ENCODE results near the gene HK3.

Gene HK3

DNA sequence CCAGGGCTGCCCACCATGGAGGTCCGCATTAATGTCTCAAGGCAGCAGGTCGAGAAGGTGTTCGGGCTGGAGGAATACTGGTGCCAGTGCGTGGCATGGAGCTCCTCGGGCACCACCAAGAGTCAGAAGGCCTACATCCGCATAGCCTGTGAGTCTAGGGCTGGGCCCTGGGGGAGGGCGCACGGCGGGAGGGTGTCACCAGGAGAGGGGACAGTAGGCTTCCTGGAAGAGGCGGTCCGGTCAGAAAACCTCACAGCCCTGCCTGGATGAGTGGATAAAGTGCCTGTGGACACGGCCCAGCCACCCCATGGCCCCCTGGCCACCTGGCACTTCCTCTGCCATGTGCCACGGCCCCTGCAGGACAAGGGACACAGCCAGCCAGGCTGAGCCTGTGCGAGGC is 31.0 kb downstream of the HK3 start:
- no peak for DNase-seq

DNA sequence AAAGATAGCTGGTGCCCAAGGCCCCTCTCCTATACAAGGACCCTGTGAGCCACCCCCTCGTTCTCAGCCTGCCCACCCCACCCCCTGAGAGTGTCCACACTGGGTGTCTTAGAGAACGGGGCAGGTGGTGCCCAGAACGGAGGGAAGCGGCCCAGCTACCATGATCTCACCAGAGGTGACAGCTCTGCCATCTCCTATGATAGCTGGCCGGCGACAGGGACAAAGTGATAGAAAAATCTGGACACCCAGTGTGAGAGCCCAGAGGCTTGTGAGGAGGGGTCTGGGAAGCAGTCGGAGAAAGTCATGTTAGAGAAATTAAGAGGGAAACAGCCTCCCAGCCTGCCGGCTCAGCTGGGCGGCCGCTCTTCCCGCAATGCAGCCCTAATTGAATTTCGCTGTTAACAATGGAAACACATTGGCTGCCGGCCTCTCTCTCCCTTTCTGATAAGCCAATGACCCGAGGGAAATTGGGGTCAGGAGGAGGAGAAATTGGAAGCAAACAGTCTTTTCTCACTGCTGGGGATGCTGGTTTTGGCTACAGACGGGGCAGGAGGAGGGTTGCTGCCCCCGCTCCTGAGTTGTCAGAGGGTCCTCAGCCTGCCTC is 32.3 kb downstream of the HK3 start:
- DNase-seq = no peak

DNA sequence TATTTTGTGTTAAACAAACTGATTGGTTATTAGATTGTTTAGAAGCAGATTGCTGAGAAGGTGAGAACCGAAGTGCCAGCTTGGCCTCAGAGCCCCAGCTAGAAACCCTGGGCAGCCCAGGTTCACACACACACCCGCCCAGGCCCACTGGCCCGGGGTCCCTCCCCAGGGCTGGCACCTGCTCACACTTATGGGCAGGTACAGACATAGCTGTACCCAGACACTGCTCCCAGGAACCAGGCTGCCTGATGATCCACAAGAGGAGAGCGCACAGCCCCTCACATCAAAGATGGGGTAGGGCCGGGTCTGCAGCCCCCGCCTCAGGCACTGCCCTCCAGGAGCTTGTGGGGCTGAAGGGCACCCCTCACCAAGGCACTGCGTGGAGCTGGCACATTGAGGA is 33.2 kb downstream of the HK3 start:
- DNase-seq = no peak

DNA sequence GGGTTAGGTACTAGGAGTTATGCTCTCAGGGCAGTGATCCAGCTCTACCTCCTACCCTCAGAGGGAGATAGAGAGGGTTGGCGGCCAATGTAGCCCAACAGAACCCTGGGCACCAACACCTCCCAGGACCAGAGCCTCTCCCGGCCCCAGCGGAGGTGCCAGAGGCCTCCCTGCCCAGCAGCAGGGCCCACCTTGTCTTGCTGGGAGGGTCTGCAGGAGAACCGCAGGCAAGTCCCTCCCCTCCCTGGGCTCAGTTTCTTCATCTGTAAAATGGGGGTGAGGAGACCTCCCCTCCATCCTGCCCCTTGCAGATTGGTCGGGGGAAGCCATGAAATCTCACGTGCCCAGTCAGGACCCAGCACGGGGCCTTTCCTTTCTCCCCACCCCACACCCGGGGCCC is 34.4 kb downstream of the HK3 start:
- DNase-seq = no peak

DNA sequence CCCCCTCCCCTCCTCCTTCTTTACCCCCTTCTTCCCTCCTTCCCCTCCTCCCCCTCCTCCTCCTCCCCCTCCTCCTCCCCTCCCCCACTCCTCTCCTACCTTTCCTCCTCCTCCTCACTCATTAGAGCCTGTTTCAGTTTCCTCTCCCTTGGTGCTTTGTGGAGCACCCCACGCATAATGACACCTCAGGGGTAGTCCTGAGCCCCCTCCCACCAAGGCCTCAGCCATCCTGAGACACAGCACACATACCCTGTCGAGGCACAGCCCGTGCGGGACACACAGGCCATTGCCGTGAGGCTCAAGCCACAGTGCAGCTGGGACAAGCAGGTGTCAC is 35.4 kb downstream of the HK3 start:
- DNase-seq = no peak

DNA sequence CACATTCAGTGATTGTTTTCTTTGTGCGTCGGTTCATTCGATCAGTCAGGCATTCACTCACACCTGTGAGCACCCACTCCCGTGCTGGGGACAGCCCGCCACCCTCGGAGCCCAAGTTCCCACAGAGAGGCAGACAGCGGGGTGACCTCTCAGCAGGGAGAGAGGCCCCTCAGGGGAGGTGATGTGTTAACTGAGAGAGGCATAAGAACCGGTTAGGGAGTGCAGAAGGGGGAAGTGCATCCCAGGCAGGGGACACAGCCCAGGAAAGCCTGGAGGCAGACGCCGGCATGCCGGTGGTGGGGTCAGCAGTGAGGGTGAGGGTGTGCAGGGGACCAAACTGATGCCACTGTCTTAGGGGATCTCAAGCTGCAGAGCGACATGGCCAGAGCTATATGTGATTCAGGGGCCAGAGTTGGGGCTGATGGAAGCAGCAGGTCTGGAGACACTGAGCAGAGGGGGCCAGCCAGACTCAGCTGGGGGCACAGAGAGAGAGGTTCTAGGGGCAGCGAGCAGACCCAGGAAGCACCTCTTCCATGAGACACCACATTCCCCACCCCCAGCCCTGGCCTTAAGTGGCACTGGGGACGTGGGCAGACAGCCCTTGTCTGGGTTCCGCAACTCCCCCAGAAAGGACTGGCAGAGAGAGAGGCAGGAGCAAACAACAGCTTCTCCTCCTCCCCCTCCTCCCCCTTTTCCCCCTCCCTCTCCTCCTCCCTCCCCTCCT is 35.9 kb downstream of the HK3 start:
- DNase-seq = no peak

DNA sequence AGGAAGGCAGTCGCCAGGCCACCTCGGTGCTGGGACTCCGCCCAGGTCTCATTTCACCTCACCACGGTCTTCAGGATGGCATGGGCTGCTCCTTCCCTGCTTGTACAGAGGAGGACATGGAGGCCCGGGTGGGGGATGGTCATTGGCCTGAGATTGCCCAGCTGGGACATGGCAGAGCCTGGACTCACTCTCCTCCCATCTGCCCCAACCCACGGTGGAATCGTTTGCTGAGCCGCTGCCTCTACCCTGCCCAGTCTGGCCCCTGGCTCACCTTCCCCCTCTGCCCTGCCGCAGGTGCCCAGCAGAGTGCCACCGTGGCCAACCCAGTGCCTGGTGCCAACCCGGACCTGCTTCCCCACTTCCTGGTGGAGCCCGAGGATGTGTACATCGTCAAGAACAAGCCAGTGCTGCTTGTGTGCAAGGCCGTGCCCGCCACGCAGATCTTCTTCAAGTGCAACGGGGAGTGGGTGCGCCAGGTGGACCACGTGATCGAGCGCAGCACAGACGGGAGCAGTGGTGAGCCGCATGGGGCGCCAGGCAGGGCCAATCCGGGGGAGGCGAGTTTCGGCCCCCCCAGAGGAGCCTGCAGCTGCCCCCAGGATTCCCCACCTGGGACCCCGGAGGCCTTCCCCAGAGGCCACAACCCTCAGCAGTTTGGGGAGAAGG is 36.7 kb downstream of the HK3 start:
- no peak for DNase-seq

DNA sequence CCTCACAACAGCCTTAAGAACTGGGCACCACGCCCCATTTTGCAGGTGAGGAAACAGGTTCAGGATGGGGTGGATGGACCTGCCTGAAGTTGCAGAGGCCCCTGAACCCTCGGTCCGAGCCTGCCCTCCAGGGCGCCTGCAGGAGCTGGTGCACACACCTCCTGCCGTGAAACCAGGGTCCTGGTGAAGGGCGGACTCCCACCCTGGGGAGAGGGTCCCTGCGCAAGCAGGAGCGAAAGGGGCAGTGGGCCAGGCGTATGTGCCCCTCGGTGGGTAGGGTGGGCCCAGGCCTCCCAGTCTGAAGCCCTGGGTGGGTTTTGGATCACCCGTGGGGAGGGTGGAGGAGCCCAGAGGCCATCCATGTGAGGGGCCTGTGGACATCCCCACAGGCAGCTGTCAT is 37.9 kb downstream of the HK3 start:
- no peak for DNase-seq

DNA sequence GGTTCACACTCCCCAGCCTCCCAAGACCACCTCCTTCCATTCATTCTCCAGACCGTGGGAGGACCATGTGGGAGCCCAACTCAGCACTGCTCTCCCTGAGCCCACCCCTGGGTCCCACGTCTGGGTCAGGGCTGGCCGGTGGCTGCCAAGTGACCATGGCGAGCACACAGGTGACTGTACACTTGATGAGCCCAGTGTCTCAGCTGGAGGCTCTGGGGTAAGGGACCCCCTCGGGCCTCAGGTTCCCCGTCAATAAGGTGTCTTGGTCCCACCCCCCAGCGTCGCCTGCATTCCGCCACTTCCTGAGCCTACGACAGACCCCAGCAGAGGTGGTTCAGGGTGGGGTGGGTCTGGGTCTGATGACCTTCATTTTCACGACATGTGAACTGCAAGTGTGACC is 38.8 kb downstream of the HK3 start:
- no peak for DNase-seq

DNA sequence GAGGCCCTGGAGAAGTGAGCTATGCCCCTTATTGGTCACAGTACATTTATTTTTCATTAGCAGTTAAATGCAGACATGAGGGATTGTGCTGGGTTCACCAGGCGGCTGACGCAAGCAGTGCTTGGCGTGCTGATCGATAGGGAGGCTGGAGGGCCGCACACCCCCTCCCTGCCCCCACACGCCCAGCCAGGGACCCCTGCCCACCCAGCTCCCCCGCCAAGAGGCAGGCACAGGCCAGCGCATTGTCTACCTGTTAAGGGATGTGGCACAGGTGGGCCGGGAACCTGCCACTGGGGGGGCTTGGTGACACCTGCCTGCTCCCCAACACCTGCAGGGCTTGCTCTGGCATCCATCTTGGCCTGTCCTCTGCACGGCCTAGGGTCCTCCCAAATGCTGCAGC is 39.2 kb downstream of the HK3 start:
- DNase-seq = no peak

DNA sequence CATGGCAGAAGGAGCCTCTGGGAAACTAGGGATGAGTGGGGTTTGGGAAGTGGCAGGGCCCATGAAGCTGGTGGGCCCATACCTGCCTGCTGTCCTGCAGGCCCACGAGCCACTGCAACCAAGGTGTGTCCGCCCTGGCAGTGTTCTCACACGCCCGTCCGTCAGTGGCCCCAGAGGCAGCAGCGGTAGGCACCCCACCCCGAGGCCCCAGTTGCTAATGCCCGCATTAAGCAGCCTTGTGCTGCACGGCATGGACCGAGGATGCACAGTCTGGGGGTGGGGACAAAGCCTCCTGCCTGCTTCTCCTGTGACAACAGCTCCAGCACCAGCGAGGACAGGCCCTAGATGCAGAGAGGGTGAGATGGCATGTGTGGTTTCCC is 41.3 kb downstream of the HK3 start:
- DNase-seq = no peak

DNA sequence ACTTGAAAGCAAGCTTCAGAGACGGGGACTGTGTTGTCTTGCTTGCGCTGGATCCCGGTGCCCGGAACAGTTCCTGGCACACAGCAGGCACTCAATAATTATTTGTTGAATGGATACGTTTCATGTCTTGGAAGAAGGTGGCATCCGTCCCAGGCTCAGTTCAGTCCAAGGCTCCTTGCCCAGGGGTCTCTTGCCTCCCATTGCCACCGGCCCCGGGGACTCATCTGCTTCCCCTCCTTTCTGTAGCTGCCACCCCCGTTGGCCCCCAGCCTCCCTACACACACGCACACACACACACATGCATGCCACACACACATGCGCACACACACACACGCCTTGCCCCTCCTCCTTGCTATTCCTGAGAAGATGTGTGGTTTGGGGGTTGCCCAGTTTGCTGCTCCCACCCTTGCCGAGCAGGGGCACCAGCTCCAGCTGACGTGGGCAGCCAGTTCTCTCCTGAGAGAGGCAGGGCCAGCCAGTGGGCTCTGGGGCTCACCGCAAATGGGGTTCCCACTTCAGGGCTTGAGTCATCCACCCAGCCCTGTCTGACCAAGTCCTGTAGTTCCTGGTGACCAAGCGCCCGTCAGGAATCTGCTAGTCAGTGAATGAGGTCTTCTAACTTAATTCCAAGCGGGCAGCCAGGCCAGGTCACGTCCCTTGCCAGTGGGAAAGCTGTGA is 41.8 kb downstream of the HK3 start:
- DNase-seq = no peak

DNA sequence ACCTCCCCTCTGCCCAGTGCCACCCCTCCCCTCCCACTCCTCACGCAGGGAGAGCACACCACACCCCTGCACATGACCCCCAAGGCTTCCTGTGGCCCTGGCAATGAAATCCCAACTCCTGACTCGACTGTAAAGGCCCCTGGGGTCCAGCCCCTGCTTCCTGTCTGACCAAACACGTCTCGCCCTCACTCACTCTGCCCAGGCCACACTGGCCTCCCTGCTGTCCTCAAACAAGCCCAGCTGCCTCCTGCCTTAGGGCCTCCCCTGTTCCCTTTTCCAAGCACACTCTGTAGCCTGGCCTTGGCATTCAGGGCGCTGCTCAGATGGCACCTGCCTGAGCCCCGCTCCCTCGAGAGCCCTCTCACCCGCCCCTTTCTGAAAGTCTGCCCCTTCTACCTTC is 42.4 kb downstream of the HK3 start:
- no peak for DNase-seq

DNA sequence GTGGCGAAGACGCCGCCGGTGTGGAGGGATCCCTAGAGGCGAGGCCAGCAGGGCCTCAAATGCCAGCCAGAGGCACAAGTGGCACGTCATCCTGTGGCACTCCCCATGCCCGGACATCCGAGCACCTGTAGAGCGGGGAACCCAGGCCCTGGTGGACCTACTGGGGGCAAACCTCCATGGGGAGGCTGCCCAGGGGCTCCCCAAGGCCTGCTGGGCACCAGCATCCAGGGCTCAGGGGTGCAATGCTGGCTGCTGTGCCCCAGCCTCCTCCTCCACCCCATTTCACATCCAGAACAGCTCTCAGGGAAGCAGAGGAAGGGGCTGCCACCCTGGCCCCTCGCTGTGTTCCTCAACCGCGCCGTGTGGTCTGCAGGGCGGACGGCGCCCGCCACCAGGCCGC is 43.5 kb downstream of the HK3 start:
- no peak for DNase-seq

DNA sequence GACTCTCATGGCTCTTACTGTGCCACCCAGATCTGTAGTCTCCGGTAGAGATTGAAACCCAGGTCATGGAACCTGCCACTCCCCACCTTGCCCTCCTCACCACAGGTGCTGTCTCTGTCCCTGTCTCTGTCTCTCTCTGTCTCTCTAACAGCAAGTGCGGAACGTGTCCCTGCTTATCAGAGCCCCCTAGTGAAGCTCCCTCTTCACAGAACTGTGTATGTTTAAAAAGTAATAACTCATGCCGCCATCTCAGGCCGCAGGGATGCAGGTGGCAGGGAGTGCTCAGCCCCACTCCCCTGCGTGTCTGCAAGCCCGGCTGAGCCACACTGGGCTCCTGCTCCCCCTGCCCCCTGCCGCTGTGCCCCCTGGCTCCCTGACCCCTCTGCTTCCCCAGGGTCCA is 45.0 kb downstream of the HK3 start:
- DNase-seq = no peak

DNA sequence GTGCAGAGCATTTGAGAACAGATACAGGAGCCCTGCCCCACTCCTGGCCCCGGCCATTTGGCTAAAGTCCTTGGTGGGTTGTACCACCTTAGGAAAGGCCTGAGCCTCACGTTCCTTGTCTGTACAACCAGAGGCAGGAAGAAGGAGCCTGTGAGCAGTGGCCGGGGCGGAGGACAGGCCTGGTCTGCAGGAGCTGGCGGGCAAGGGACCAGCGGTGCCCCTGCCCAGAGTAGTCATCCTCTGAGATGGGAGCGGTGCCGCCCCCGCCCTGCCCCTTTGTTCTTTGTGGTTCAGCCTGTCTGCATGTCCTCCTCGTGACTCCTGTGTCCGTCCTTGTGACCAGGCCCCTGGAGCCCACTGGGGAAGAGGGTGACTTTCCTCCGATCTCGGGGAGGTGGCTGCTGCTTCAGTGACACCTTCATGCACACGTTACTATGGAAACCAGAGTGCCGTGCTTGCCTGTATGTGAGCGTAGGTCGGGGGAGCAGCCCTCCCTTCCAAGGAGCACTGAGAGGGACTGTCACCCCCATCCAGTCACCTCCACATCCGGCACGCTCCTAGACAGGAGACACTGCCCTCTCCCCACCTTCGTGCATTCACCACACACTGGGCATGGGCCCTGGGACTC is 45.9 kb downstream of the HK3 start:
- no peak for DNase-seq

DNA sequence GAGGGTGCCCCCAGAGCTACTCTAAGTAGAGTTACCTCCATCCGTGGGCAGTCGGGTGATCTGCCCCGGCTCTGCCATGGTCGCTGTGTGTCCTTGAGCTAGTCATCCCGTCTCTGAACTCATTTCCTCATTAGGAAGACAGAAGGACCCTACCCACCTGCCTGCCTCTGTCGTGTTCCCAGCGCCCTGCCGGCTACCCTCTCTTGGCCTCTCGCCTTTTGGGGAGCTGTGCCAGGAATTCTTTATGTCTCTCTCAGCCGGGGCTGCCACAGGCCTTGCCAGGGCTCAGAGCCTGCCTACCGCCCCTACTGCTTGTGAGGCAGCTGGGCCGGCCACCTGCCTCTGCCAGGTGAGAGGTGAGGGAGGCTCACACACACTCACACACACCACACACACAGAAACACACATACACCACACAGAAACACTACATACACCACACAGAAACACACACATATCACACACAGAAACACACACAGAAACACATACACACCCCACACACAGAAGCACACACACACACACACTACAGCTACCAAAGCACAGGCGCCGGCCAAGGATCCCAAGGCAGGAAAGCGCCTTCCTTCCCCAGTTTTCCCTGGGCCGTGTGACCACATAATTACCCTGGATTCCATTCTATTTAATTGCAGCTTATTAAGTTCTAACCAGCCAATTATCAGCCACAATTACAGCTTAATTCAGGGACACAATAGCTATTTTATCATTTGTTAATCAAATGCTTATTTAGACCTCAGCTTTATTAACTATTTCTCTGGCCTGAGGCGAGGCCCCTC is 47.1 kb downstream of the HK3 start:
- DNase-seq = no peak

DNA sequence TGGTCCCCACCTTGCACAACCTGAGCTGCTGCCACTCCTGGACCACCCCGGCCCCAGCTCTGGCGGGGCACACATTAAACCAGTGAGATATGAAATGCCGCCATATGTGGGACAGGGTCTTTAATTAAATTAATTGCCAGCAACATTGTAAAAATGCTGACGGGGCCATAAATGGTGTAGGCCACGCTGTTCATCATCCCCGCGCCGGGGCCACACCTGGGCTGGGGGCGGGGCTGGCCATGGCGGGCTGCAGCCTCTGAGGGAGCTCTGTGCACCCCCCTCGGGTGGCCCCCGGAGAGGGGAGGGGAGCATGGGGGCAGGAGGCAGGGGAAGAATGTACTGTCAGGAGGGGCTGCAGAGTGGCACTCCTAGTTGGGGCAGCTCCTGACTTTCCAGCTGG is 47.8 kb downstream of the HK3 start:
- no peak for DNase-seq

DNA sequence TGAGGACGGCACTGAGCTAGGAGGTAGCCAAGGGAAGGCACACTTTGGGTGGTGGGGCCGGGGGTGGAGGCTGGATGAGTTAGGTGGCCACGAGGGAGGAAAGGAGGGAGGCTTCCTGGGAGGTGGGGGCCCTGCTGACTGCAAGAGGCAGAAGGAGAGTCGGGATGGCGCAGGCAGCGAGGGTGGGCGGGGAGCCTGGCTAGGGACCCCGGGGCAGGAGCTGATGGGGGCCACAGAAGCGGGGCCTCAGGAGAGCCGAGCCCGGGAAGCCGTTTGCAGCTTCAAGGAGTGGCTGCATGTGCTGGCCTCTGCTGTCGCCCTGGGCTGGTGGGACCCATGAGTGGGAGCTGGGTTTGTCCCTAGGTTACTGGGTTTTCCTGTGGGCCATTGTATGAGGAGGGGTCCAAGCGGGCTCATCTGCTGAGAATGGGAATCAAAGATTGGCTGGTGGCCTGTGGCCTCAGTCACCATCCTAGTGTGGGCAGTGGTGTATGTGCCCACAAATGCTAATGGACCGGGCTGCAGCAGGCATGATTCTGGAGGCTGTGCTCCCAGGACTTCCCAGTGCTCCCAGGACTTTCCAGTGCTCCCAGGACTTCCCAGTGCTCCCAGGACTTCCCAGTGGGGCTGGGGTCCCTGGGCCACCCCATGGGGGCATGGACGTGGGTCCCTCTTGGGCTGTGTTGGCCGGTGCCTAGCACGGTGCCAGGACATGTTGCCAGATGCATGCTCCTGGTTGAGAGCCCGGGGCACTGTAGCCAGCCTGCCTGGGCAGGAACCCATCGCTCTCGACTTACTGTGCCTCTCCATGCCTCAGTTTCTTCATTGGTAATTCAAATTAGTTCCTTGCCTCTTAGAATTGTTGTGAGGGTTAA is 48.5 kb downstream of the HK3 start:
- DNase-seq = no peak

DNA sequence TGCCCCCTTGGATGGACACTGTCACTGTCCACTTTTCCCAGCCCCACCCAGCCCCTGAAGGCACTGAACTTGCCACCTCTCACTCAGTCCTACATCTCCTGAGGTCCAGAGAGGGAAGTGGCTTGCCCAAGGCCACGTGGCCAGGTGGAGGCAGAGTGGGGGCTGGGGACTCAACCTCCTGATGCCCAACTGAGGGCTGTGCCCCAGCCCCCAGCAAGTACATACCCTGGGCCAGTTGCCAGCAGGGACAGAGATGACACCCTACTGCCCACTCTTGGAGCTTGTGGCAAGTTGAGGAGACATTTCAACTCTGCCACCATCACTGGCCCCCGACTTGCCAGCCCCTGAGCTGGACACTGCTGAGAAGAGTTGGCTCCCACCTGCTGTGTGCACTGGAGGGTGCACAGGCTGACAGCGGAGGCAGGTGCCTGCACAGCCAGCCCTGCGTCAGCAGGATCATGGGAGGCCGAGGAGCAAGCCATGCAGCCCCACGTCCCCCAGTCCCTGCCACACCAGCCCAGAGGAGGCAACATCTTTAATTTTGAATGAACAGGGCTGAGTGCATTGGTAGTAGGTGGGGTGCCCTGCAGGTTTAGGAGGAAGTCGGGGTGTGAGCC is 49.4 kb downstream of the HK3 start:
- no peak for DNase-seq

DNA sequence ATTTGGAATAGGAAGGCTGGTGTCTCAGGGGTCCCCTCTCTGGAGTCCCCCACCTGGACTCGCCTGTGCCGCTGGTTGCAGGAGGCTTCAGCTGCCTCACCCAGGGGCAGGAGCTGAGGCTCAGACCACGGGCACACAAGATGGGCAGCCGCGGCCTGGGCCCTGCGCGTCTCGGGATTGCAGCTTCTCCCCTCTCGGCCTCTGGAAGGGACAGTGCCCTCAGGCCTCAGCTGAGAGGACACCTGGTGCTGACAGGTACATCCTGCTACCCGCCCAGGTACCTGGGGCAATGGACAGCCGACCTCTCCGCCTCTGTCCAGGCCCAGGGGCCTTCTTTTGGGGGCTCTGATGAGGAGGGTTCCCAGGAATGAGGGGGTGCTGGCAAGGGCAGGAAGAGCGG is 50.5 kb downstream of the HK3 start:
- DNase-seq = no peak
